Loucy (cell line): Measurements from ENCODE around the gene SLC9A4.

ENCODE experiments used
- H2AFZ ChIP-seq: fragments of 200-600 bp; sonication (generic); 2 replicates; pipeline ENCODE4 v1.6.0; 2016; ENCODE audit warnings: antibody characterized with exemption, mild to moderate bottlenecking, low read length, moderate library complexity
- H3F3A ChIP-seq: fragments of 200-600 bp; 2 replicates; pipeline ENCODE4 v1.6.0; 2016; ENCODE audit warnings: antibody characterized with exemption, low read depth, mild to moderate bottlenecking
- H3K27me3 ChIP-seq: fragments of 200-600 bp; sonication (generic); 2 replicates; pipeline ENCODE4 v1.6.1; 2014; ENCODE audit warnings: low read length, mild to moderate bottlenecking; ENCODE audit not compliant: insufficient read depth, poor library complexity, severe bottlenecking
- H3K36me3 ChIP-seq: fragments of 200-600 bp; sonication (generic); 2 replicates; pipeline ENCODE4 v1.6.1; 2016; ENCODE audit warnings: low read length; ENCODE audit not compliant: insufficient read depth
- H3K4me1 ChIP-seq: fragments of 200-600 bp; sonication (generic); 2 replicates; pipeline ENCODE4 v1.5.1; 2014; ENCODE audit warnings: low read length, mild to moderate bottlenecking; ENCODE audit not compliant: insufficient read depth, poor library complexity, severe bottlenecking
- H3K4me2 ChIP-seq: fragments of 200-600 bp; sonication (generic); 2 replicates; pipeline ENCODE4 v1.6.0; 2014; ENCODE audit warnings: antibody characterized with exemption, low read length, low read depth, mild to moderate bottlenecking; ENCODE audit not compliant: poor library complexity, severe bottlenecking
- H3K4me3 ChIP-seq: fragments of 200-600 bp; sonication (generic); 2 replicates; pipeline ENCODE4 v1.5.1; 2014; ENCODE audit warnings: low read length, mild to moderate bottlenecking, mixed read lengths; ENCODE audit not compliant: poor library complexity, severe bottlenecking
- H3K79me2 ChIP-seq: fragments of 200-600 bp; sonication (generic); 2 replicates; pipeline ENCODE4 v1.6.1; 2014; ENCODE audit warnings: low read length; ENCODE audit not compliant: insufficient read depth
- H3K9ac ChIP-seq: fragments of 200-600 bp; sonication (generic); 2 replicates; pipeline ENCODE4 v1.6.0; 2014; ENCODE audit warnings: mild to moderate bottlenecking, low read depth, low read length, moderate library complexity; ENCODE audit not compliant: poor library complexity, severe bottlenecking
- H3K9me2 ChIP-seq: fragments of 200-600 bp; sonication (generic); replicated peaks from 2 replicates; pipeline ENCODE4 v1.6.1; 2016; ENCODE audit warnings: low read depth, low read length, mixed read lengths
- H3K9me3 ChIP-seq: fragments of 200-600 bp; sonication (generic); 2 replicates; pipeline ENCODE4 v1.6.1; 2014; ENCODE audit warnings: mild to moderate bottlenecking, antibody characterized with exemption, low read length, low read depth; ENCODE audit not compliant: insufficient read depth
- H4K20me1 ChIP-seq: fragments of 200-600 bp; sonication (generic); 2 replicates; pipeline ENCODE4 v1.6.0; 2014; ENCODE audit warnings: antibody characterized with exemption, low read length, mild to moderate bottlenecking; ENCODE audit not compliant: insufficient read depth, poor library complexity, severe bottlenecking
- EZH2phosphoT487 ChIP-seq: fragments of 200-600 bp; IDR thresholded peaks from 2 replicates; pipeline ENCODE4 v1.6.1; 2018; ENCODE audit warnings: antibody characterized with exemption, mild to moderate bottlenecking, moderate library complexity, borderline replicate concordance
- TF ChIP-seq, protein P1 (sequence below): fragments of 200-600 bp; sonication (generic); conservative IDR thresholded peaks from 2 replicates; pipeline ENCODE4 v1.5.1; 2014; ENCODE audit warnings: mild to moderate bottlenecking, antibody characterized with exemption, low read length

The SLC9A4 gene

DNA sequence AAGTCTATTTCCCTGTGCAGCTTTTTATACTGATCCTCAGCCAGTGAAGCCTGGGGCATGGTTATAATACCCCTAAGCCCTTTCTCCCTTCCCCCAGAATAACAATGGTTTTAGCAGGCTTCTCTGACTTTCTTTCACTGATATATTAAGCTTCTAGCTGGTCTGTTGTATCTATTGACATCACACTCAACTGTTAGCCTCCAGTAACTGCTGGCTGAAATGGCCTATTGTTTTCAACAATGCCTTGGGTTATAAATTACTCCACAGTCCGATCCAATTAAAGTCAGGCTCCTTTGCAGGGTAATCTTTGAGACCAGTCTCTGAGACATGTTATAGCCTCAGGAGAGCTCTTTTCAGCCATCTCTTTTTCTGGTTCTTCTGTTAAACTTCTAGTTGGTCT is 2.9 kb upstream of the SLC9A4 start:
- H3K9ac ChIP-seq, result no peak overlapping the region
- H3F3A ChIP-seq, result no peaks in the 10 kb centered on the region
- H3K9me2 ChIP-seq, result no peaks in the 10 kb centered on the region
- no peaks in the 10 kb centered on the region for H3K4me1 ChIP-seq
- TF ChIP-seq, protein P1, sequence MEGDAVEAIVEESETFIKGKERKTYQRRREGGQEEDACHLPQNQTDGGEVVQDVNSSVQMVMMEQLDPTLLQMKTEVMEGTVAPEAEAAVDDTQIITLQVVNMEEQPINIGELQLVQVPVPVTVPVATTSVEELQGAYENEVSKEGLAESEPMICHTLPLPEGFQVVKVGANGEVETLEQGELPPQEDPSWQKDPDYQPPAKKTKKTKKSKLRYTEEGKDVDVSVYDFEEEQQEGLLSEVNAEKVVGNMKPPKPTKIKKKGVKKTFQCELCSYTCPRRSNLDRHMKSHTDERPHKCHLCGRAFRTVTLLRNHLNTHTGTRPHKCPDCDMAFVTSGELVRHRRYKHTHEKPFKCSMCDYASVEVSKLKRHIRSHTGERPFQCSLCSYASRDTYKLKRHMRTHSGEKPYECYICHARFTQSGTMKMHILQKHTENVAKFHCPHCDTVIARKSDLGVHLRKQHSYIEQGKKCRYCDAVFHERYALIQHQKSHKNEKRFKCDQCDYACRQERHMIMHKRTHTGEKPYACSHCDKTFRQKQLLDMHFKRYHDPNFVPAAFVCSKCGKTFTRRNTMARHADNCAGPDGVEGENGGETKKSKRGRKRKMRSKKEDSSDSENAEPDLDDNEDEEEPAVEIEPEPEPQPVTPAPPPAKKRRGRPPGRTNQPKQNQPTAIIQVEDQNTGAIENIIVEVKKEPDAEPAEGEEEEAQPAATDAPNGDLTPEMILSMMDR, result no peak
- TF ChIP-seq EZH2phosphoT487, result no peak
- no peaks in the 10 kb centered on the region for H3K9me3 ChIP-seq
- H4K20me1 ChIP-seq, result no peaks in the 10 kb centered on the region
- H3K36me3 ChIP-seq, result no peaks in the 10 kb centered on the region
- H3K27me3 ChIP-seq, result no peaks in the 10 kb centered on the region
- H2AFZ ChIP-seq, result no peak overlapping the region
- no peak overlapping the region for H3K4me3 ChIP-seq
- H3K4me2 ChIP-seq, result no peak overlapping the region
- no peaks in the 10 kb centered on the region for H3K79me2 ChIP-seq

DNA sequence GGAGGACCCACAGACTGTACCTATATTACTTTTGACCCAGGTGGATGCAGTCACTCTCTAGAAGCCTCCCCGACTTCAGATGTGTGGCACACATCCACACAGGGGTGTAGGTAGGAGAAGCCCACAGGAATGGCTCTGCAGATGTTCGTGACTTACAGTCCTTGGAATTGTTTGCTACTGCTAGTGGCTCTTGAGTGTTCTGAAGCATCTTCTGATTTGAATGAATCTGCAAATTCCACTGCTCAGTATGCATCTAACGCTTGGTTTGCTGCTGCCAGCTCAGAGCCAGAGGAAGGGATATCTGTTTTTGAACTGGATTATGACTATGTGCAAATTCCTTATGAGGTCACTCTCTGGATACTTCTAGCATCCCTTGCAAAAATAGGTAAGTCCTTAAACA is 605 bp downstream of the SLC9A4 start:
- Histone ChIP-seq H3K9ac (no peak overlapping the region), H3K79me2 (no peaks in the 10 kb centered on the region), H2AFZ (no peak overlapping the region), H3K4me3 (no peak overlapping the region), H3K36me3 (no peaks in the 10 kb centered on the region), H3K27me3 (no peaks in the 10 kb centered on the region), H3K4me2 (no peak overlapping the region), H3K9me2 (no peaks in the 10 kb centered on the region), H4K20me1 (no peaks in the 10 kb centered on the region), H3K9me3 (no peaks in the 10 kb centered on the region), H3F3A (no peaks in the 10 kb centered on the region), H3K4me1 (no peaks in the 10 kb centered on the region)
- TF ChIP-seq, protein P1, result no peak
- TF ChIP-seq EZH2phosphoT487, result no peak

DNA sequence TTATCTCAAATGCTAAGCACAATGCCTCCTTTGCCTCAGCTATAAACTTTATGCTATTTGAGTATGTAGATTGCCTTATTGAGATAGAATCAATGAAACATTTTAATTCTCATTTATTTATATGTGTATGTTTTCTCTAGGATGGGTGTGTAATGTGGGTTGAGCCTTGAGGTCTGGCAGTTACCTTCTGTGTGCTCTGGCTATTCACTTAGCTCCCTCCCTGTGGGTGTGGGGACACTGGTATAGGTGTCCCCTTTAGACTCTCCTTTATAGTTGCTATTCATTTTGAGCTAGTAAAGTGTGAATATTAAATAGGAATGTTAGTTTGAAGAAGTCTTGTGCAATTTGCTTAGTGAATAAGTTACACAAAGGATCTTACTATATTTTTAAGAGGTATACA is 1.8 kb downstream of the SLC9A4 start:
- Histone ChIP-seq H3K9me3 (no peaks in the 10 kb centered on the region), H3K9me2 (no peaks in the 10 kb centered on the region), H3F3A (no peaks in the 10 kb centered on the region), H3K27me3 (no peaks in the 10 kb centered on the region), H4K20me1 (no peaks in the 10 kb centered on the region), H3K79me2 (no peaks in the 10 kb centered on the region), H3K36me3 (no peaks in the 10 kb centered on the region), H3K4me3 (no peak overlapping the region), H3K4me2 (no peak overlapping the region), H2AFZ (no peak overlapping the region), H3K9ac (no peak overlapping the region), H3K4me1 (no peaks in the 10 kb centered on the region)
- TF ChIP-seq EZH2phosphoT487, result no peak
- TF ChIP-seq, protein P1, result no peak
